HCT116 (cell line): ENCODE results near the gene CALU. TPM values are rescaled to one million over a fixed set of nuclear protein-coding genes. Genes with fewer than 3 reads are reported as not detected.

Experiments used
- ATAC-seq: fragments of 200-7000 bp; cut with Tn5 transposase; 2 replicates; pipeline ENCODE4 v1.9.1; 2020; ENCODE audit warnings: mild to moderate bottlenecking, moderate library complexity
- BruUV-seq: library from RNA; stranded (reverse); fragments of 400-500 nt; replicated peaks from 2 replicates; lab custom pipeline; 2021; lab: Mats Ljungman, UMichigan
- CTCF ChIA-PET: fragments of 300-600 bp; sonication (Branson Sonifier 250); formaldehyde crosslinking; loops from one replicate; lab custom pipeline; 2021; ENCODE audit warnings: antibody characterized with exemption; lab: Charles Lee
- POLR2A ChIA-PET: fragments of 300-600, 350-600 bp; sonication (Branson Sonifier 250); formaldehyde crosslinking; loops from one replicate; lab custom pipeline; 2021; ENCODE audit warnings: antibody characterized with exemption; lab: Charles Lee
- RAD21 ChIA-PET, 2 experiments: fragments of 300-600 bp; sonication (Branson Sonifier 250); formaldehyde crosslinking; loops; one replicate each; lab custom pipeline; 2023; ENCODE audit warnings: low total read pairs in 2 of 2; ENCODE audit not compliant: uncharacterized antibody in 2 of 2, unreplicated experiment in 2 of 2, low non-redundant PET in 1 of 2; lab: Charles Lee
- DNase-seq: peaks from one replicate; pipeline ENCODE4 v3.0.0-alpha.2; 2010; ENCODE audit warnings: low read depth, low spot score
- H2AFZ ChIP-seq: fragments of 200-600 bp; shearing (Covaris generic), sonication (generic); 2 replicates; pipeline ENCODE4 v1.6.1; 2017; ENCODE audit warnings: low read depth, mixed run types, mixed read lengths, antibody characterized with exemption, low read length; ENCODE audit not compliant: poor library complexity, severe bottlenecking
- H3K27ac ChIP-seq: 2 replicates; pipeline ENCODE4 v1.5.1; 2012; ENCODE audit warnings: low read depth, low read length
- H3K27me3 ChIP-seq: fragments of 200-600 bp; sonication (generic); 2 replicates; pipeline ENCODE4 v1.6.1; 2016; ENCODE audit warnings: mixed run types, low read length, mixed read lengths; ENCODE audit not compliant: insufficient read depth
- H3K36me3 ChIP-seq, 2 experiments: fragments of 200-500 bp in 1 of 2; fragments of 200-600 bp in 1 of 2; sonication (Bioruptor generic) in 1 of 2; sonication (generic) in 1 of 2; 2 replicates each; pipeline versions ENCODE4 v1.5.1 to v1.6.1; 2014 to 2016; ENCODE audit warnings: low read length in 2 of 2, inconsistent platforms in 1 of 2, mixed read lengths in 1 of 2, mixed run types in 1 of 2; ENCODE audit not compliant: insufficient read depth in 2 of 2, control insufficient read depth in 1 of 2
- H3K4me1 ChIP-seq, 2 experiments: fragments of 200-600 bp in 1 of 2; sonication (generic) in 1 of 2; 2 replicates each; pipeline versions ENCODE4 v1.5.1 to v1.6.1; 2012 to 2017; ENCODE audit warnings: low read length in 2 of 2, inconsistent platforms in 1 of 2, mild to moderate bottlenecking in 1 of 2, mixed read lengths in 1 of 2, mixed run types in 1 of 2, moderate library complexity in 1 of 2; ENCODE audit not compliant: insufficient read depth in 2 of 2, control insufficient read depth in 1 of 2
- H3K4me2 ChIP-seq: fragments of 200-600 bp; sonication (generic); 2 replicates; pipeline ENCODE4 v1.6.1; 2017; ENCODE audit warnings: mixed run types, low read length, mixed read lengths
- H3K4me3 ChIP-seq, 2 experiments: fragments of 200-600 bp in 1 of 2; sonication (generic) in 1 of 2; replicated peaks in 1 of 2; 2 replicates each; pipeline ENCODE4 v1.5.1; 2011 to 2016; ENCODE audit warnings: low read length in 2 of 2, control low read depth in 1 of 2, low read depth in 1 of 2, mild to moderate bottlenecking in 1 of 2, mixed read lengths in 1 of 2, mixed run types in 1 of 2
- H3K79me2 ChIP-seq: fragments of 200-600 bp; sonication (generic); 2 replicates; pipeline ENCODE4 v1.6.1; 2017; ENCODE audit warnings: mild to moderate bottlenecking, mixed run types, low read length, moderate library complexity, mixed read lengths; ENCODE audit not compliant: insufficient read depth
- H3K9ac ChIP-seq: fragments of 200-600 bp; sonication (generic); 2 replicates; pipeline ENCODE4 v1.6.1; 2016; ENCODE audit warnings: low read length, mixed read lengths
- H3K9me2 ChIP-seq: fragments of 200-600 bp; sonication (generic), shearing (Covaris generic); 2 replicates; pipeline ENCODE4 v1.6.1; 2017; ENCODE audit warnings: mixed run types, mild to moderate bottlenecking, moderate library complexity; ENCODE audit not compliant: insufficient read depth
- H3K9me3 ChIP-seq, 2 experiments: fragments of 200-500 bp in 1 of 2; fragments of 200-600 bp in 1 of 2; sonication (Bioruptor generic) in 1 of 2; sonication (generic) in 1 of 2; 2 replicates each; pipeline ENCODE4 v1.6.1; 2014 to 2017; ENCODE audit warnings: low read length in 2 of 2, mixed read lengths in 2 of 2, inconsistent platforms in 1 of 2, low read depth in 1 of 2, mild to moderate bottlenecking in 1 of 2, mixed run types in 1 of 2, moderate library complexity in 1 of 2; ENCODE audit not compliant: control insufficient read depth in 1 of 2, insufficient read depth in 1 of 2
- H4K20me1 ChIP-seq: fragments of 200-600 bp; sonication (generic), shearing (Covaris generic); 2 replicates; pipeline ENCODE4 v1.6.1; 2017; ENCODE audit warnings: mixed run types, mild to moderate bottlenecking, moderate library complexity; ENCODE audit not compliant: insufficient read depth
- CBX3 ChIP-seq: IDR thresholded peaks from 2 replicates; pipeline ENCODE4 v1.6.1; 2012; ENCODE audit warnings: low read depth
- CEBPB ChIP-seq: IDR thresholded peaks from 2 replicates; pipeline ENCODE4 v1.6.1; 2012; ENCODE audit warnings: low read depth
- ELF1 ChIP-seq: IDR thresholded peaks from 2 replicates; pipeline ENCODE4 v1.6.1; 2012; ENCODE audit warnings: low read depth, borderline replicate concordance
- EZH2 ChIP-seq: fragments of 200-600 bp; sonication (generic); IDR thresholded peaks from 2 replicates; pipeline ENCODE4 v1.6.1; 2017; ENCODE audit warnings: antibody characterized with exemption, mixed run types
- EZH2phosphoT487 ChIP-seq: fragments of 200-600 bp; IDR thresholded peaks from 2 replicates; pipeline ENCODE4 v1.6.1; 2018; ENCODE audit warnings: antibody characterized with exemption, borderline replicate concordance
- FOSL1 ChIP-seq: IDR thresholded peaks from 2 replicates; pipeline ENCODE4 v1.6.1; 2012; ENCODE audit warnings: low read depth
- JUND ChIP-seq: IDR thresholded peaks from 2 replicates; pipeline ENCODE4 v1.6.1; 2012
- SIN3A ChIP-seq: IDR thresholded peaks from 2 replicates; pipeline ENCODE4 v1.6.1; 2012; ENCODE audit warnings: low read depth
- YY1 ChIP-seq: IDR thresholded peaks from 2 replicates; pipeline ENCODE4 v1.6.1; 2011; ENCODE audit warnings: low read length, low read depth, moderate library complexity, mild to moderate bottlenecking; ENCODE audit not compliant: insufficient replicate concordance; ENCODE audit errors: extremely low read depth
- ZFX ChIP-seq: fragments of 450-650 bp; IDR thresholded peaks from 2 replicates; pipeline ENCODE4 v1.6.1; 2017
- ZNF274 ChIP-seq: fragments of 200-500 bp; sonication (Bioruptor generic); IDR thresholded peaks from 2 replicates; pipeline ENCODE4 v1.6.1; 2014; ENCODE audit warnings: mild to moderate bottlenecking, low read depth, low read length, inconsistent platforms
- intact Hi-C: fragments of 100-400 bp; cut with micrococcal nuclease; formaldehyde crosslinking; loops from 2 replicates; pipeline ENCODE4 v1.10.0; 2022
- total RNA-seq: library from RNA; stranded (reverse); gene quantifications from one replicate; pipeline ENCODE4 v1.2.1, GENCODE V29; 2021; ENCODE audit not compliant: unreplicated experiment
- TF ChIP-seq, protein P1 (sequence below): IDR thresholded peaks from 2 replicates; pipeline ENCODE4 v1.6.1; 2012
- TF ChIP-seq, protein P2 (sequence below): IDR thresholded peaks from 2 replicates; pipeline ENCODE4 v1.6.1; 2012
- TF ChIP-seq, protein P3 (sequence below): IDR thresholded peaks from 2 replicates; pipeline ENCODE4 v1.6.1; 2012; ENCODE audit warnings: low read depth
- TF ChIP-seq, protein P4 (sequence below): IDR thresholded peaks from 2 replicates; pipeline ENCODE4 v1.6.1; 2011; ENCODE audit warnings: mild to moderate bottlenecking, low read length, moderate library complexity; ENCODE audit not compliant: insufficient replicate concordance; ENCODE audit errors: extremely low read depth

Gene CALU
- total RNA-seq, 1 experiment from 2014 or later = 106 TPM

DNA sequence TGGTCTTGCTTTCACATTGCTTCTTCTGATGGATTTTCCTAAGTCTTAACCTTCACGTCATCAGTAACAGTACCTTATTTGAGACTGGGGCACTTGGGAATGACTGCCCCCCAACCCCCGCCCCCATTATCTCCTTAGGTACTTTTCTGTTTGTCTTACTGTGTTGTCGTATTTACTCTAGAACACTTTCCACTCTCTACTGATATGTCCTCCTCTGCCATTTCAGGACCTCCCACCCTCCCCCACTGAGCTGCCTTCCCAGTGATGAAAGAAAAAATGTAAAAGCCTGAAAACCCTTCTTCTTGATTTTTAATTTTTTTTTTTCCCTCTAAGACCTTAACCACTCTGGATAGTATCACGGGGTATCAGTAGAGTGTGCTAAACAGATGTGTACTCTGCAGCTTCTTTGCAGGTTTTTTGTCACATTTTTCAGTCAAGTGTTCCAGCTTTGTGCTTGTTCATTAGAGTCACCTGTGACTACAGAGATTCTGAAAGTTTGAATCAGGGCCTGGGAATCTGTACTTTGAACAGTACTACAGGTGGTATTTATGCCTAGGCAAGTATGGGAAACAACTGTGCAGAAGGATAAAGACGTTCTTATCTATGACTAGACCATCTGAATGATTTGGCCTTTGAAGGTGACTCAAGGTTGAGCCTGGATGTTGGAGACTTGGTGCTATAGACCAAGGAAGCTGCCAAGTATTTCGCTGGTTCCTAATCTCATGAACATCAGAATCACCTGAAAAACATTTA is 8.3 kb downstream of the CALU start:
- intact Hi-C loops = no loop called here
- BruUV-seq = no TSS peak
- Histone ChIP-seq H4K20me1 (peaks cover 29% of the 10 kb centered on the region; the same call in 1 of the 2 replicates), H3K4me3 (no peak overlapping the region), H3K4me1 (no peaks in the 10 kb centered on the region), H3K79me2 (peaks cover 96% of the 10 kb centered on the region), H3K4me2 (no peak overlapping the region), H3K9me3 (no peaks in the 10 kb centered on the region), H3K27me3 (no peaks in the 10 kb centered on the region), H3K36me3 (peaks cover 22 to 25% of the 10 kb centered on the region in 2 experiments), H3K27ac (no peak overlapping the region), H2AFZ (no peak overlapping the region), H3K9ac (no peak overlapping the region), H3K9me2 (no peaks in the 10 kb centered on the region)
- ChIA-PET CTCF (no interaction called here), RAD21 (no interaction called here), POLR2A (no interaction called here)
- TF ChIP-seq, protein P1, sequence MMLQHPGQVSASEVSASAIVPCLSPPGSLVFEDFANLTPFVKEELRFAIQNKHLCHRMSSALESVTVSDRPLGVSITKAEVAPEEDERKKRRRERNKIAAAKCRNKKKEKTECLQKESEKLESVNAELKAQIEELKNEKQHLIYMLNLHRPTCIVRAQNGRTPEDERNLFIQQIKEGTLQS = no peak
- TF ChIP-seq, protein P2, sequence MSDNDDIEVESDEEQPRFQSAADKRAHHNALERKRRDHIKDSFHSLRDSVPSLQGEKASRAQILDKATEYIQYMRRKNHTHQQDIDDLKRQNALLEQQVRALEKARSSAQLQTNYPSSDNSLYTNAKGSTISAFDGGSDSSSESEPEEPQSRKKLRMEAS = no peak
- no peak for TF ChIP-seq FOSL1
- TF ChIP-seq CBX3 = no peak
- no peak for TF ChIP-seq JUND
- no peak for TF ChIP-seq CEBPB
- TF ChIP-seq ELF1 = no peak
- no peak for TF ChIP-seq SIN3A
- TF ChIP-seq ZFX = no peak
- TF ChIP-seq, protein P3, sequence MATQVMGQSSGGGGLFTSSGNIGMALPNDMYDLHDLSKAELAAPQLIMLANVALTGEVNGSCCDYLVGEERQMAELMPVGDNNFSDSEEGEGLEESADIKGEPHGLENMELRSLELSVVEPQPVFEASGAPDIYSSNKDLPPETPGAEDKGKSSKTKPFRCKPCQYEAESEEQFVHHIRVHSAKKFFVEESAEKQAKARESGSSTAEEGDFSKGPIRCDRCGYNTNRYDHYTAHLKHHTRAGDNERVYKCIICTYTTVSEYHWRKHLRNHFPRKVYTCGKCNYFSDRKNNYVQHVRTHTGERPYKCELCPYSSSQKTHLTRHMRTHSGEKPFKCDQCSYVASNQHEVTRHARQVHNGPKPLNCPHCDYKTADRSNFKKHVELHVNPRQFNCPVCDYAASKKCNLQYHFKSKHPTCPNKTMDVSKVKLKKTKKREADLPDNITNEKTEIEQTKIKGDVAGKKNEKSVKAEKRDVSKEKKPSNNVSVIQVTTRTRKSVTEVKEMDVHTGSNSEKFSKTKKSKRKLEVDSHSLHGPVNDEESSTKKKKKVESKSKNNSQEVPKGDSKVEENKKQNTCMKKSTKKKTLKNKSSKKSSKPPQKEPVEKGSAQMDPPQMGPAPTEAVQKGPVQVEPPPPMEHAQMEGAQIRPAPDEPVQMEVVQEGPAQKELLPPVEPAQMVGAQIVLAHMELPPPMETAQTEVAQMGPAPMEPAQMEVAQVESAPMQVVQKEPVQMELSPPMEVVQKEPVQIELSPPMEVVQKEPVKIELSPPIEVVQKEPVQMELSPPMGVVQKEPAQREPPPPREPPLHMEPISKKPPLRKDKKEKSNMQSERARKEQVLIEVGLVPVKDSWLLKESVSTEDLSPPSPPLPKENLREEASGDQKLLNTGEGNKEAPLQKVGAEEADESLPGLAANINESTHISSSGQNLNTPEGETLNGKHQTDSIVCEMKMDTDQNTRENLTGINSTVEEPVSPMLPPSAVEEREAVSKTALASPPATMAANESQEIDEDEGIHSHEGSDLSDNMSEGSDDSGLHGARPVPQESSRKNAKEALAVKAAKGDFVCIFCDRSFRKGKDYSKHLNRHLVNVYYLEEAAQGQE = no peak
- TF ChIP-seq YY1 = no peak
- TF ChIP-seq EZH2 = no peak
- TF ChIP-seq, protein P4, sequence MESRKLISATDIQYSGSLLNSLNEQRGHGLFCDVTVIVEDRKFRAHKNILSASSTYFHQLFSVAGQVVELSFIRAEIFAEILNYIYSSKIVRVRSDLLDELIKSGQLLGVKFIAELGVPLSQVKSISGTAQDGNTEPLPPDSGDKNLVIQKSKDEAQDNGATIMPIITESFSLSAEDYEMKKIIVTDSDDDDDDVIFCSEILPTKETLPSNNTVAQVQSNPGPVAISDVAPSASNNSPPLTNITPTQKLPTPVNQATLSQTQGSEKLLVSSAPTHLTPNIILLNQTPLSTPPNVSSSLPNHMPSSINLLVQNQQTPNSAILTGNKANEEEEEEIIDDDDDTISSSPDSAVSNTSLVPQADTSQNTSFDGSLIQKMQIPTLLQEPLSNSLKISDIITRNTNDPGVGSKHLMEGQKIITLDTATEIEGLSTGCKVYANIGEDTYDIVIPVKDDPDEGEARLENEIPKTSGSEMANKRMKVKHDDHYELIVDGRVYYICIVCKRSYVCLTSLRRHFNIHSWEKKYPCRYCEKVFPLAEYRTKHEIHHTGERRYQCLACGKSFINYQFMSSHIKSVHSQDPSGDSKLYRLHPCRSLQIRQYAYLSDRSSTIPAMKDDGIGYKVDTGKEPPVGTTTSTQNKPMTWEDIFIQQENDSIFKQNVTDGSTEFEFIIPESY = no peak
- no peak for TF ChIP-seq ZNF274
- TF ChIP-seq EZH2phosphoT487 = no peak
- ATAC-seq (no peak), DNase-seq (no peak)
